H1 (cell line): ENCODE data around the gene BMERB1. TPM values are rescaled to one million over a fixed set of nuclear protein-coding genes. Genes with fewer than 3 reads are reported as not detected.

Source experiments
- CTCF ChIA-PET: fragments of 300-600 bp; sonication (Branson Sonifier 250); formaldehyde crosslinking; loops from one replicate; lab custom pipeline; 2021; ENCODE audit not compliant: partially characterized antibody; lab: Charles Lee
- POLR2A ChIA-PET: fragments of 300-600 bp; sonication (Branson Sonifier 250); formaldehyde crosslinking; loops from one replicate; lab custom pipeline; 2021; ENCODE audit warnings: inconsistent platforms; ENCODE audit not compliant: partially characterized antibody; lab: Charles Lee
- DNase-seq, 2 experiments: peaks; one replicate each; pipeline versions ENCODE4 v3.0.0 to v3.0.0-alpha.2; 2010 to 2022; ENCODE audit warnings: low spot score in 2 of 2, low read depth in 1 of 2, mixed read lengths in 1 of 2
- FAIRE-seq: peaks from 2 replicates; lab custom pipeline; 2011; peaks lifted over from hg19 to GRCh38; lab: Jason Lieb, UNC
- H2AFZ ChIP-seq: 2 replicates; pipeline ENCODE4 v1.8.1; 2012; ENCODE audit warnings: low read length, inconsistent platforms
- H2AK5ac ChIP-seq: 2 replicates; pipeline ENCODE4 v1.6.1; 2013; ENCODE audit warnings: low read depth, low read length
- H2BK120ac ChIP-seq: replicated peaks from 2 replicates; pipeline ENCODE3; 2013; ENCODE audit warnings: low read depth, low read length, inconsistent platforms
- H2BK12ac ChIP-seq: 2 replicates; pipeline ENCODE4 v1.6.1; 2013; ENCODE audit warnings: low read depth, low read length
- H2BK15ac ChIP-seq: 2 replicates; pipeline ENCODE4 v1.6.1; 2013; ENCODE audit warnings: low read length
- H2BK20ac ChIP-seq: 2 replicates; pipeline ENCODE4 v1.6.1; 2013; ENCODE audit warnings: low read length
- H2BK5ac ChIP-seq: 2 replicates; pipeline ENCODE4 v1.6.1; 2013; ENCODE audit warnings: low read depth, low read length
- H3K14ac ChIP-seq: 2 replicates; pipeline ENCODE4 v1.6.1; 2013; ENCODE audit warnings: inconsistent platforms; ENCODE audit not compliant: insufficient read length
- H3K18ac ChIP-seq: 2 replicates; pipeline ENCODE4 v1.6.1; 2013; ENCODE audit warnings: low read length; ENCODE audit errors: extremely low read depth
- H3K23ac ChIP-seq: 2 replicates; pipeline ENCODE4 v1.6.1; 2013; ENCODE audit warnings: inconsistent platforms; ENCODE audit not compliant: insufficient read length
- H3K23me2 ChIP-seq: 2 replicates; pipeline ENCODE4 v1.6.1; 2013; ENCODE audit warnings: low read depth, low read length
- H3K27ac ChIP-seq: 2 replicates; pipeline ENCODE4 v1.6.1; 2011; ENCODE audit warnings: low read depth, low read length, inconsistent platforms
- H3K27me3 ChIP-seq, 4 experiments: replicated peaks in 1 of 4; 1 replicate in 1 of 4; 2 replicates in 3 of 4; pipeline versions ENCODE4 v1.6.1 to v1.8.1; 2011 to 2013; ENCODE audit warnings: low read length in 3 of 4, mild to moderate bottlenecking in 3 of 4, inconsistent platforms in 2 of 4, mixed read lengths in 2 of 4, moderate library complexity in 1 of 4; ENCODE audit not compliant: control insufficient read depth in 3 of 4, insufficient read depth in 3 of 4; ENCODE audit errors: extremely low read depth in 1 of 4
- H3K36me3 ChIP-seq, 4 experiments: 2 replicates each; pipeline versions ENCODE4 v1.6.1 to v1.8.1; 2011 to 2013; ENCODE audit warnings: mild to moderate bottlenecking in 4 of 4, low read length in 3 of 4, moderate library complexity in 2 of 4, control low read depth in 1 of 4, inconsistent platforms in 1 of 4; ENCODE audit not compliant: insufficient read depth in 4 of 4, control insufficient read depth in 2 of 4
- H3K4ac ChIP-seq: replicated peaks from 2 replicates; pipeline ENCODE3; 2013; ENCODE audit warnings: low read length, low read depth, mixed read lengths, inconsistent platforms; ENCODE audit not compliant: insufficient read length
- H3K4me1 ChIP-seq, 4 experiments: replicated peaks in 1 of 4; 1 replicate in 1 of 4; 2 replicates in 3 of 4; pipeline versions ENCODE4 v1.6.1 to v1.8.1; 2011 to 2013; ENCODE audit warnings: low read length in 3 of 4, inconsistent platforms in 2 of 4, mixed read lengths in 1 of 4; ENCODE audit not compliant: insufficient read depth in 4 of 4, control insufficient read depth in 3 of 4
- H3K4me2 ChIP-seq, 2 experiments: 2 replicates each; pipeline versions ENCODE4 v1.6.1 to v1.8.1; 2011 to 2013; ENCODE audit warnings: low read depth in 2 of 2, low read length in 2 of 2, control low read depth in 1 of 2, inconsistent platforms in 1 of 2, mild to moderate bottlenecking in 1 of 2; ENCODE audit not compliant: insufficient read depth in 1 of 2
- H3K4me3 ChIP-seq, 4 experiments: fragments of 200-600, 300-600 bp in 1 of 4; sonication (generic), shearing (Covaris generic), sonication (Bioruptor Twin) in 1 of 4; 2 replicates each; pipeline versions ENCODE4 v1.5.1 to v1.8.1; 2011 to 2016; ENCODE audit warnings: low read length in 4 of 4, low read depth in 3 of 4, control low read depth in 2 of 4, inconsistent platforms in 2 of 4, mild to moderate bottlenecking in 2 of 4, mixed read lengths in 1 of 4, moderate library complexity in 1 of 4; ENCODE audit not compliant: insufficient read depth in 2 of 4; ENCODE audit errors: extremely low read depth in 1 of 4
- H3K56ac ChIP-seq: replicated peaks from 2 replicates; pipeline ENCODE3; 2013; ENCODE audit warnings: low read depth, mild to moderate bottlenecking, mixed read lengths, low read length, inconsistent platforms; ENCODE audit not compliant: insufficient read length
- H3K79me1 ChIP-seq: 2 replicates; pipeline ENCODE4 v1.6.1; 2013; ENCODE audit warnings: low read depth, low read length, control low read depth
- H3K79me2 ChIP-seq, 2 experiments: 2 replicates each; pipeline versions ENCODE4 v1.6.1 to v1.8.1; 2012 to 2013; ENCODE audit warnings: low read length in 2 of 2, mild to moderate bottlenecking in 2 of 2, inconsistent platforms in 1 of 2; ENCODE audit not compliant: insufficient read depth in 2 of 2, control insufficient read depth in 1 of 2
- H3K9ac ChIP-seq, 4 experiments: replicated peaks in 1 of 4; 1 replicate in 1 of 4; 2 replicates in 3 of 4; pipeline versions ENCODE4 v1.6.1 to v1.8.1; 2011 to 2013; ENCODE audit warnings: low read depth in 3 of 4, low read length in 3 of 4, control low read depth in 2 of 4, mild to moderate bottlenecking in 2 of 4, moderate library complexity in 2 of 4, inconsistent platforms in 1 of 4; ENCODE audit errors: extremely low read depth in 1 of 4
- H3K9me3 ChIP-seq, 2 experiments: 2 replicates each; pipeline versions ENCODE4 v1.6.1 to v1.8.1; 2012 to 2013; ENCODE audit warnings: mild to moderate bottlenecking in 2 of 2, moderate library complexity in 2 of 2, control low read depth in 1 of 2, inconsistent platforms in 1 of 2, low read depth in 1 of 2, low read length in 1 of 2, mixed read lengths in 1 of 2; ENCODE audit not compliant: insufficient read depth in 2 of 2
- H4K20me1 ChIP-seq, 2 experiments: replicated peaks in 1 of 2; 2 replicates each; pipeline versions ENCODE3 to v1.8.1; 2011 to 2013; ENCODE audit warnings: inconsistent platforms in 2 of 2, low read length in 2 of 2, mild to moderate bottlenecking in 1 of 2; ENCODE audit not compliant: insufficient read depth in 2 of 2, control insufficient read depth in 1 of 2
- H4K5ac ChIP-seq: 2 replicates; pipeline ENCODE4 v1.6.1; 2013; ENCODE audit warnings: low read length, low read depth, mixed read lengths, inconsistent platforms; ENCODE audit not compliant: insufficient read length
- H4K8ac ChIP-seq: 2 replicates; pipeline ENCODE4 v1.8.0; 2013; ENCODE audit warnings: mild to moderate bottlenecking, moderate library complexity, low read length, inconsistent platforms; ENCODE audit not compliant: insufficient read depth; ENCODE audit errors: extremely low read depth
- H4K91ac ChIP-seq: replicated peaks from 2 replicates; pipeline ENCODE3; 2013; ENCODE audit warnings: low read length, mixed read lengths, inconsistent platforms; ENCODE audit not compliant: insufficient read length
- BRCA1 ChIP-seq: IDR thresholded peaks from 2 replicates; pipeline ENCODE4 v1.6.1; 2012; ENCODE audit warnings: low read depth, low read length, improper control_type of control experiment
- MAFK ChIP-seq: IDR thresholded peaks from 2 replicates; pipeline ENCODE4 v1.6.1; 2012; ENCODE audit warnings: low read depth, mild to moderate bottlenecking, improper control_type of control experiment, low read length
- WGBS, 2 experiments: shearing (Covaris generic) in 1 of 2; methylation state at CpG; one replicate each; pipeline versions ENCODE4 v1.1.6 to v1.1.7; 2013 to 2015; ENCODE audit warnings: low lambda C conversion rate in 2 of 2, mixed read lengths in 2 of 2, inconsistent platforms in 1 of 2, low coverage in 1 of 2, missing lambda C conversion rate in 1 of 2; ENCODE audit not compliant: insufficient replicate concordance in 2 of 2, insufficient coverage in 1 of 2, insufficient read length in 1 of 2; ENCODE audit errors: extremely low coverage in 1 of 2, missing lambda C conversion rate in 1 of 2; 5-methylcytosine and 5-hydroxymethylcytosine counted together
- polyA plus RNA-seq, 7 experiments: library from polyadenylated mRNA; depleted of rRNA in 3 of 7; stranded (reverse) in 5 of 7; unstranded in 2 of 7; fragments of >200 nt in 5 of 7; fragments of 200-250 nt in 2 of 7; gene quantifications; 1 replicate in 5 of 7; 2 replicates in 1 of 7; 4 replicates in 1 of 7; pipeline versions ENCODE4 v1.2.1 to v1.2.3, GENCODE V29; 2011 to 2013; ENCODE audit warnings: missing spikeins in 2 of 7, mixed read lengths in 2 of 7
- total RNA-seq: library from RNA; stranded (reverse); fragmentation: NEBNext Ultra II Directional; extraction: Animal tissue kit (Norgen Biotek cat#: 25700); gene quantifications from 2 replicates; pipeline ENCODE4 v1.2.1, GENCODE V29; 2021

Gene BMERB1
- total and polyA plus RNA-seq, 2 of the 8 experiments (the other 6 are each of a cell fraction or from before 2014, with no cell fraction given), result 23.5 to 27.1 TPM

- H3K56ac ChIP-seq, result no peak overlapping the region
- no peak overlapping the region for H4K91ac ChIP-seq
- H3K36me3 ChIP-seq, result no peaks in the 10 kb centered on the region
- FAIRE-seq (no peak), DNase-seq (no peak)
- H4K8ac ChIP-seq, result no peak overlapping the region
- H3K79me1 ChIP-seq, result peaks cover 2% of the 10 kb centered on the region; the same call in 1 of the 2 replicates
- H2BK120ac ChIP-seq, result no peak overlapping the region
- no peak overlapping the region for H2BK20ac ChIP-seq
- POLR2A ChIA-PET, result interaction anchor here (1.5 kb wide), 1 partner anchor 14 kb away, joined by 3 read pairs; no protein-coding TSS in a partner anchor
- H3K27ac ChIP-seq, result no peak overlapping the region
- no peak overlapping the region for H3K23ac ChIP-seq
- H3K14ac ChIP-seq, result no peak overlapping the region
- no peak overlapping the region for H3K4me2 ChIP-seq
- no peak overlapping the region for H2BK12ac ChIP-seq
- H3K27me3 ChIP-seq, result no peaks in the 10 kb centered on the region
- no peak overlapping the region for H3K4me3 ChIP-seq
- H3K18ac ChIP-seq, result no peak overlapping the region
- CTCF ChIA-PET, result interaction anchor here (0.5 to 0.8 kb wide), 2 partner anchors 9 to 59 kb away, joined by 3 read pairs; no protein-coding TSS in a partner anchor
- H4K5ac ChIP-seq, result no peak overlapping the region
- peak; percentile 45 for TF ChIP-seq MAFK
- no peak for TF ChIP-seq BRCA1
- no peak overlapping the region for H3K9ac ChIP-seq
- WGBS, 2 experiments, result 89% methylated on average over 8 of the region's 8 CpGs; no CpG with 5 or more reads in 1 of the 2 experiments
- no peak overlapping the region for H2AK5ac ChIP-seq
- H3K79me2 ChIP-seq, result no peaks in the 10 kb centered on the region
- no peaks in the 10 kb centered on the region for H3K23me2 ChIP-seq
- H3K9me3 ChIP-seq, result no peaks in the 10 kb centered on the region
- no peak overlapping the region for H2BK5ac ChIP-seq
- no peak overlapping the region for H3K4ac ChIP-seq
- H2AFZ ChIP-seq, result no peak overlapping the region
- H3K4me1 ChIP-seq, result no peaks in the 10 kb centered on the region
- H2BK15ac ChIP-seq, result no peak overlapping the region
- no peaks in the 10 kb centered on the region for H4K20me1 ChIP-seq
Observed at GRCh38 chr16:15452246-15452855, 18.0 kb downstream of the BMERB1 start.
